ENCODE results near the gene SLC44A5. TPM values are rescaled to one million over a fixed set of nuclear protein-coding genes. Genes with fewer than 3 reads are reported as not detected.
A peak's percentile ranks its signal among the peaks of the same experiment; 100 is the strongest.
"Not testable (repeated sequence)": the region's sequence is repeated elsewhere in the genome, so short reads cannot be mapped to it uniquely, and the experiment has no call there.

Gene SLC44A5
- total and polyA plus RNA-seq, 2 donors: 0.77 to 5.9 TPM

GRCh38 chr1:75211648-75212047 lies 399.3 kb downstream of the SLC44A5 start:
- DNase-seq (ENCODE audit: extremely low spot score): no peak
- no peaks in the 10 kb centered on the region for H3K36me3 ChIP-seq (ENCODE audit: insufficient read depth)
- H3K4me3 ChIP-seq (ENCODE audit: low read depth, low read length): no peak overlapping the region
- WGBS: 54% methylated on average over 1 of the region's 1 CpG
- no peak overlapping the region for H3K27ac ChIP-seq (ENCODE audit: low read depth)
- H3K4me1 ChIP-seq (ENCODE audit: insufficient read depth): no peaks in the 10 kb centered on the region

- H3K4me3 ChIP-seq (ENCODE audit: low read depth, low read length): no peak overlapping the region
- no peaks in the 10 kb centered on the region for H3K36me3 ChIP-seq (ENCODE audit: insufficient read depth)
- no peaks in the 10 kb centered on the region for H3K4me1 ChIP-seq (ENCODE audit: insufficient read depth)
- H3K27ac ChIP-seq (ENCODE audit: low read depth): no peak overlapping the region
- DNase-seq (ENCODE audit: extremely low spot score): no peak
Measured at GRCh38 chr1:75208862-75209261, 402.1 kb downstream of the SLC44A5 start.

GRCh38 chr1:75203415-75204277 lies 407.3 kb downstream of the SLC44A5 start:
- WGBS: 31% methylated on average over 8 of the region's 8 CpGs
- Histone ChIP-seq H3K4me1 (ENCODE audit: insufficient read depth) (no peaks in the 10 kb centered on the region), H3K36me3 (ENCODE audit: insufficient read depth) (no peaks in the 10 kb centered on the region), H3K4me3 (ENCODE audit: low read depth, low read length) (no peak overlapping the region), H3K27ac (ENCODE audit: low read depth) (no peak overlapping the region)
- DNase-seq (ENCODE audit: extremely low spot score): peak; percentile 3

GRCh38 chr1:75202751-75203150 lies 408.2 kb downstream of the SLC44A5 start:
- Histone ChIP-seq H3K4me1 (ENCODE audit: insufficient read depth) (no peaks in the 10 kb centered on the region), H3K4me3 (ENCODE audit: low read depth, low read length) (no peak overlapping the region), H3K27ac (ENCODE audit: low read depth) (no peak overlapping the region), H3K36me3 (ENCODE audit: insufficient read depth) (no peaks in the 10 kb centered on the region)
- 92% methylated on average over 4 of the region's 4 CpGs for WGBS
- no peak for DNase-seq (ENCODE audit: extremely low spot score)

GRCh38 chr1:75198761-75199160 lies 412.2 kb downstream of the SLC44A5 start:
- no peaks in the 10 kb centered on the region for H3K4me1 ChIP-seq (ENCODE audit: insufficient read depth)
- WGBS: 93% methylated on average over 1 of the region's 1 CpG
- no peak overlapping the region for H3K4me3 ChIP-seq (ENCODE audit: low read depth, low read length)
- no peaks in the 10 kb centered on the region for H3K36me3 ChIP-seq (ENCODE audit: insufficient read depth)
- no peak for DNase-seq (ENCODE audit: extremely low spot score)
- H3K27ac ChIP-seq (ENCODE audit: low read depth): no peak overlapping the region

- WGBS: 72% methylated on average over 1 of the region's 1 CpG
- no peaks in the 10 kb centered on the region for H3K36me3 ChIP-seq (ENCODE audit: insufficient read depth)
Measured at GRCh38 chr1:75198163-75198562, 412.8 kb downstream of the SLC44A5 start.

GRCh38 chr1:75188892-75189291 lies 422.0 kb downstream of the SLC44A5 start:
- H3K27ac ChIP-seq (ENCODE audit: low read depth): no peak overlapping the region
- H3K36me3 ChIP-seq (ENCODE audit: insufficient read depth): no peaks in the 10 kb centered on the region
- no peak overlapping the region for H3K4me3 ChIP-seq (ENCODE audit: low read depth, low read length)
- no peak for DNase-seq (ENCODE audit: extremely low spot score)
- no peaks in the 10 kb centered on the region for H3K4me1 ChIP-seq (ENCODE audit: insufficient read depth)
- WGBS: 23% methylated on average over 1 of the region's 1 CpG

More at GRCh38 chr1:75198163-75198562, 412.8 kb downstream of the SLC44A5 start:
- H3K27ac ChIP-seq (ENCODE audit: low read depth): no peak overlapping the region
- no peak overlapping the region for H3K4me3 ChIP-seq (ENCODE audit: low read depth, low read length)
- no peak for DNase-seq (ENCODE audit: extremely low spot score)
- no peaks in the 10 kb centered on the region for H3K4me1 ChIP-seq (ENCODE audit: insufficient read depth)

GRCh38 chr1:75181214-75181955 lies 429.5 kb downstream of the SLC44A5 start:
- not testable (repeated sequence) for DNase-seq (ENCODE audit: extremely low spot score); H3K4me1 ChIP-seq (ENCODE audit: insufficient read depth); H3K4me3 ChIP-seq (ENCODE audit: low read depth, low read length); H3K27ac ChIP-seq (ENCODE audit: low read depth); H3K36me3 ChIP-seq (ENCODE audit: insufficient read depth)
- 87% methylated on average over 13 of the region's 13 CpGs for WGBS

GRCh38 chr1:75174031-75174760 lies 436.7 kb downstream of the SLC44A5 start:
- H3K4me1 ChIP-seq (ENCODE audit: insufficient read depth): no peaks in the 10 kb centered on the region
- no peak overlapping the region for H3K27ac ChIP-seq (ENCODE audit: low read depth)
- WGBS: 77% methylated on average over 2 of the region's 2 CpGs
- H3K4me3 ChIP-seq (ENCODE audit: low read depth, low read length): no peak overlapping the region
- no peaks in the 10 kb centered on the region for H3K36me3 ChIP-seq (ENCODE audit: insufficient read depth)
- DNase-seq (ENCODE audit: extremely low spot score): no peak

- Histone ChIP-seq H3K4me1 (ENCODE audit: insufficient read depth) (no peaks in the 10 kb centered on the region), H3K27ac (ENCODE audit: low read depth) (no peak overlapping the region), H3K36me3 (ENCODE audit: insufficient read depth) (no peaks in the 10 kb centered on the region), H3K4me3 (ENCODE audit: low read depth, low read length) (no peak overlapping the region)
- DNase-seq (ENCODE audit: extremely low spot score): no peak
- WGBS: 17% methylated on average over 1 of the region's 1 CpG
Measured at GRCh38 chr1:75172556-75172955, 438.4 kb downstream of the SLC44A5 start.

GRCh38 chr1:75171876-75172275 lies 439.0 kb downstream of the SLC44A5 start:
- Histone ChIP-seq H3K36me3 (ENCODE audit: insufficient read depth) (no peaks in the 10 kb centered on the region), H3K27ac (ENCODE audit: low read depth) (no peak overlapping the region), H3K4me1 (ENCODE audit: insufficient read depth) (no peaks in the 10 kb centered on the region), H3K4me3 (ENCODE audit: low read depth, low read length) (no peak overlapping the region)
- DNase-seq (ENCODE audit: extremely low spot score): no peak
- 74% methylated on average over 1 of the region's 1 CpG for WGBS

- Histone ChIP-seq H3K27ac (ENCODE audit: low read depth) (no peak overlapping the region), H3K4me1 (ENCODE audit: insufficient read depth) (no peaks in the 10 kb centered on the region), H3K36me3 (ENCODE audit: insufficient read depth) (no peaks in the 10 kb centered on the region), H3K4me3 (ENCODE audit: low read depth, low read length) (no peak overlapping the region)
- 69% methylated on average over 2 of the region's 2 CpGs for WGBS
- DNase-seq (ENCODE audit: extremely low spot score): no peak
Measured at GRCh38 chr1:75170981-75171380, 439.9 kb downstream of the SLC44A5 start.

- DNase-seq (ENCODE audit: extremely low spot score): no peak
- Histone ChIP-seq H3K4me1 (ENCODE audit: insufficient read depth) (no peaks in the 10 kb centered on the region), H3K4me3 (ENCODE audit: low read depth, low read length) (no peak overlapping the region), H3K27ac (ENCODE audit: low read depth) (no peak overlapping the region), H3K36me3 (ENCODE audit: insufficient read depth) (no peaks in the 10 kb centered on the region)
- WGBS: 84% methylated on average over 2 of the region's 2 CpGs
Measured at GRCh38 chr1:75170011-75170410, 440.9 kb downstream of the SLC44A5 start.

Data from urinary bladder (tissue), 4 donors.